C4-2B (cell line): ENCODE results near the gene AGBL4.

Experiments used
- H3K27ac ChIP-seq: fragments of 450-650 bp; 2 replicates; pipeline ENCODE4 v1.5.1; 2017
- CTCF ChIP-seq: fragments of 450-650 bp; conservative IDR thresholded peaks from 2 replicates; pipeline ENCODE4 v1.5.1; 2017; ENCODE audit warnings: mild to moderate bottlenecking
- ZFX ChIP-seq: fragments of 450-650 bp; IDR thresholded peaks from 2 replicates; pipeline ENCODE4 v1.6.1; 2017

Gene AGBL4

GRCh38 chr1:48793863-48794262, 1229.9 kb downstream of the AGBL4 start:
- no peak overlapping the region for H3K27ac ChIP-seq
- TF ChIP-seq ZFX: no peak
- no peak for TF ChIP-seq CTCF

DNA sequence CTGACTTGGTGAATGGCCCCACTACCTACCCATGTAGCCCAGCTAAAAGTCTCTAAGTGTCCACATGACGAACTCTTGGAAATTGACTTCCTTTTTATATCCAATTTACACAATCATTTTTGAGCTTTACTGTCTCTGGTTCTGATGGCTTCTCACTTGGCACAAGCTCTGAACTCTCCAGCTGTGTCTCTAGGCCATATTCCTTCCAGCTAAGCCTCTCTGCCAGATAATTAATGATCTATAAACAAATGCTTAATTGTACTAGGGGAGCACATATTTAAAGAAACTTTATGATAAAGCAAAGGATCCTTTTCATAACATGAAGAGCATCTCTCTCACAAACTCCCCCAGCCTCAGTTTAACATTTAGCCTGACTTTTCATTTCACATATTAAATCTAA, 1230.8 kb downstream of the AGBL4 start:
- TF ChIP-seq CTCF (no peak), ZFX (no peak)
- no peak overlapping the region for H3K27ac ChIP-seq

DNA sequence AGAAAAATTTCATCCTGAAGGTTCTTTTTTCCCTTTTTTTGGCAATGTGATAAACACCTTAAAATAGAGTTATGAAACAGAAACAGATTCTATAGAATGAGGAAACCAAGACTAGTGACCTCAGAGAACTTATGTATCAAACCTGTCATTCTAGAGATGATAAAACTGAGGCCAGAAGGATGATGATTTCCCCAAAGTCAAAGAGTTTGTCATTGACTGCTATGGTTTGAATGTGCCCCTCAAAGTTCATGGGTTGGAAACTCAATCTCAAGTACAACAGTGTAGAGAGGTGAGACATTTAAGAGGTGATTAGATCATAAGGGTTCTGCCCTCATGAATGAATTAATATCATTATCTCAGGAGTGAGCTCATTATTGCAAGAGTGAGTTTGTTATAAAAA, 1233.4 kb downstream of the AGBL4 start:
- TF ChIP-seq ZFX (no peak), CTCF (no peak)
- no peak overlapping the region for H3K27ac ChIP-seq

DNA sequence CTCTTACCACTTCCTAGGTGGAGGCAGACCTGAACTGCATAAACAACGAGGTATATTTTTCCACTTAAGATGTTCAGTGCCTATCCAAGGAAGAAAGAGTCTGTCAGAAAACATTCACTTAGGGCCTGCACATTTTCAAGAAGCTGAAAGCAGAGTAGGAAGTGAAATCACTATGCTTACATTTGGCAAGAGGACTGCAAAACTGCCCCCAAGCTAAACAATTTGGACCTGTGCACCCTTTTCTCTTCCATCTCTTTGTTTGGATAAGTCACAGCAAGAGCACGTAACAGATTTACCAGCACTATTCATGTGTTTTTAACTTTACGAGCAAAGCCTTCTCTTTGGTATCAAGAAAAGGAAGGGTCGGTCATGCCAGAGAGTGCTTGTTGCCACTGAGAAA, 1233.9 kb downstream of the AGBL4 start:
- no peak overlapping the region for H3K27ac ChIP-seq
- TF ChIP-seq ZFX: no peak
- TF ChIP-seq CTCF: no peak

- H3K27ac ChIP-seq: no peak overlapping the region
- TF ChIP-seq ZFX (no peak), CTCF (no peak)
Measured at GRCh38 chr1:48785869-48786268, 1237.9 kb downstream of the AGBL4 start.

DNA sequence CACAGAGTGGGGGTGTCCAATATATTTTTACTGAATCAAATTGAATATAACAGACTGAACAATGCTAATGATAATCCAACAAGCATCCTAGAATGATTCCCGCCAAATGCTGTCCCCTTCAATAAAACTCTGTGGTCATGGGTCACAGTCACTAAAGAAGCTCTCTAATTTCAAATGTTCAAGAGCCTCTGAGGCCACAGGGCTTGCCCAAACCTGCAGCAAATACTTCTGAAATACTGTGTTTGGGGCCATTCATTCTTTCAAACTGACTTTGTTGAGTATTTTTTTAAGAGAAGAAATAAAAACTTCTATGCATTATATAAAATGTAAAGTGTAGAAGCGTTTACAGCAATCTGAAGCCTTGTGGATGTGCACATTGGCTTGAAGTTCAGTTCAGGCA, 1239.5 kb downstream of the AGBL4 start:
- no peak overlapping the region for H3K27ac ChIP-seq
- TF ChIP-seq CTCF (no peak), ZFX (no peak)

DNA sequence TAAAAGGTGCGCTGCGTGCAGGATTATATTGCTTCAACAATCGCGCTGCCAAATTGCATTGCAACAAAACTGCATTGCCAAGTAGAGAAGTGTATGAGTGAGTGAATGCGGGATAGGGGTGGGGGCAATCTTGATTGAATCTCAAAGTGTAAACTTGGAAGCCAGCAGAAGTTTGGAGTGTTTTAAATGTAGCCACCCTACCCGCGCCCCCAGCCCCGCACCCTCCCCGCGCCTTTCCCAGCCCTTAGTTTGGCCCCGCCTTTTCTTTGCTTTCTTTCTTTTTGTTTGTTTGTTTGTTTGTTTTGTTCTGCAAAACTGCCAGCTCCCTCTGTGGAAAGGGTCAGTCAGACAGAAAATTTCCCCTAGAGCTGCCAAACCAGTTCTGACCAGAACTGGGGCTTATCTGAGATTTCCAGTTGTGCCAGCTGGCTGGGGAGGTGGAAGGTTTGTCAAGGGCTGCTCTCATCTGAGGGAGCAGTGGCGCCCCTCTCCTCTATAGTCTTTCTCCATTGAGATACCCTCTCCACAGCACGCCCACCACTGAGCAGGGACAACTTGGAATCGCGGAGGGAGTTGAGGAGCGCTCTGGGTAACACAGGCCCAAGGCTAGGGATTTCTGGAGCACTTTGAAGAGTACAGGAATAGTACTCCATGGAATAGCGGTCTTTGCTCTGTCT, 1246.4 kb downstream of the AGBL4 start:
- peak overlapping the region; percentile 3; the same call in 1 of the 2 replicates for H3K27ac ChIP-seq
- TF ChIP-seq ZFX (no peak), CTCF (no peak)
